Gastroesophageal sphincter (tissue), 4 donors: ENCODE data around the gene CLEC14A. TPM values are rescaled to one million over a fixed set of nuclear protein-coding genes. Genes with fewer than 3 reads are reported as not detected.
A peak's percentile ranks its signal among the peaks of the same experiment; 100 is the strongest.

Source experiments
- ATAC-seq: fragments of 150-250 bp; one replicate; pipeline ENCODE4 v1.9.1; 2016; ENCODE audit warnings: mild to moderate bottlenecking, moderate library complexity
- H3K27ac ChIP-seq, 4 donors: fragments of 200-600 bp; sonication (generic) in 3 of 4; 1 replicate in 3 of 4; 2 replicates in 1 of 4; pipeline ENCODE4 v1.5.1; 2016 to 2019
- H3K27me3 ChIP-seq: fragments of 200-600 bp; sonication (generic); one replicate; pipeline ENCODE4 v1.5.1; 2019
- H3K36me3 ChIP-seq, 2 donors: fragments of 200-600 bp; sonication (generic); one replicate each; pipeline ENCODE4 v1.5.1; 2019; ENCODE audit warnings: control low read depth in 1 of 2
- H3K4me1 ChIP-seq, 3 donors: fragments of 200-600 bp; sonication (generic); 1 replicate in 2 of 3; 2 replicates in 1 of 3; pipeline ENCODE4 v1.5.1; 2016 to 2019; ENCODE audit warnings: control low read depth in 2 of 3
- H3K4me3 ChIP-seq, 2 donors: fragments of 200-600 bp; sonication (generic); one replicate each; pipeline ENCODE4 v1.5.1; 2019; ENCODE audit warnings: mild to moderate bottlenecking in 1 of 2, moderate library complexity in 1 of 2
- H3K9me3 ChIP-seq, 3 donors: fragments of 200-600 bp; sonication (generic); one replicate each; pipeline ENCODE4 v1.5.1; 2017 to 2019; ENCODE audit warnings: control low read depth in 2 of 3
- EP300 ChIP-seq: sonication (generic); formaldehyde crosslinking; IDR thresholded peaks from one replicate; pipeline ENCODE4 v1.6.1; 2017; ENCODE audit warnings: antibody characterized with exemption, mild to moderate bottlenecking
- POLR2A ChIP-seq, 2 donors: fragments of 450-650 bp; IDR thresholded peaks; one replicate each; pipeline ENCODE4 v1.6.1; 2017; ENCODE audit warnings: antibody characterized with exemption in 2 of 2, mild to moderate bottlenecking in 2 of 2, moderate library complexity in 1 of 2
- POLR2AphosphoS5 ChIP-seq: sonication (generic); formaldehyde crosslinking; IDR thresholded peaks from one replicate; pipeline ENCODE4 v1.6.1; 2017; ENCODE audit warnings: antibody characterized with exemption
- WGBS, 2 donors: methylation state at CpG; one replicate each; pipeline ENCODE4 v1.1.5; 2018; ENCODE audit warnings: low coverage in 1 of 2; 5-methylcytosine and 5-hydroxymethylcytosine counted together
- total RNA-seq, 4 donors: library from RNA; depleted of rRNA; stranded (reverse); fragments of >200 nt; gene quantifications; one replicate each; pipeline ENCODE4 v1.1.0, GENCODE V29; 2016
- TF ChIP-seq, protein P1 (sequence below), 4 experiments: fragments of 200-600 bp in 2 of 4; fragments of 450-650 bp in 2 of 4; sonication (generic) in 1 of 4; IDR thresholded peaks; one replicate each; pipeline ENCODE4 v1.5.1; 2017 to 2019; ENCODE audit warnings: antibody characterized with exemption in 4 of 4, mild to moderate bottlenecking in 2 of 4, moderate library complexity in 2 of 4

The CLEC14A gene
- total RNA-seq, 4 donors from 2014 or later = 13.7 to 39.4 (median 31.5) TPM

DNA sequence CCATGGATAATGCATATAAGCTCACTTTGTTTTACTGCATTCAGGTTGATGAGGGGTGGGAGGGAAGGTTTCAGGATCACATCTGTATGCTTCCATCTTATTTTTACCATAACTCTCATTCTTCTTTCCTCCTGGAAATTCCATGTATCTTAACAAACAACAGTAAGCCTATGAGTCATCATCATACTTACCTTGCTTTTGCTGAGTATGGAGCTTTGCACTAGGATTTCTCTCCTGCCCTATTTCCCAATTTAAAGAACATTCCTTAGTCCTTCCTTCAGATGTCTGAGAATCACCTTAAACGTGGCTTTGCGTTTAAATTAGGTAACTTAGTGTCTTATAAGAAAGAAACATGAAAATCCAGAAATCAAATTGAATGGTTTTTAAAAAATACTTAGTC, 1.6 kb upstream of the CLEC14A start:
- Histone ChIP-seq H3K9me3 (peaks cover 0 to 19% (median 0%) of the 10 kb centered on the region in 3 donors), H3K27me3 (peaks cover 41% of the 10 kb centered on the region), H3K27ac (peak overlapping the region in 3 of 4 donors; percentile 46 to 75 (median 64)), H3K36me3 (no peaks in the 10 kb centered on the region), H3K4me3 (no peak overlapping the region), H3K4me1 (peaks cover 0 to 16% (median 0%) of the 10 kb centered on the region in 3 donors)
- WGBS, 2 donors = 78 to 83% methylated on average over 2 of the region's 2 CpGs
- no peak for TF ChIP-seq POLR2A (IDR thresholded peaks at IDR 0.05)
- TF ChIP-seq POLR2AphosphoS5 = no peak
- no peak for ATAC-seq

DNA sequence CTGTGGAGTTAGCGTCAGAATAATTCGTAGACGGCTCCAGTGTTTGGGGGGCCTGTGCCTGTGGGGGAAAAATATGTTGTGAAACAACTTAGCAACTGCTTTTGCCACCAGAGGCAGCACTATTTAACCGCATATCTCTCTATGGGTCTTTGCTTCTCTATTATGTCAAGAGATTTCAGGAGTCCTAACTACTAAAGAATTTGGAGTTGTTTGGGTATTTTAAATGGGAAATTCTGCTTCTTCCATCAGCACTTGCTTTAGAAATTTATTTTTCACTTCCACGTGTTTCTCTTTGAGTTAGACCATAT, 594 bp upstream of the CLEC14A start:
- Histone ChIP-seq H3K9me3 (peaks cover 0 to 10% (median 0%) of the 10 kb centered on the region in 3 donors), H3K27me3 (peaks cover 41% of the 10 kb centered on the region), H3K36me3 (no peaks in the 10 kb centered on the region), H3K4me1 (peaks cover 0 to 16% (median 0%) of the 10 kb centered on the region in 3 donors), H3K4me3 (peak overlapping the region in 1 of 2 donors; percentile 55), H3K27ac (peak overlapping the region in 3 of 4 donors; percentile 46 to 75 (median 64))
- TF ChIP-seq, protein P1, sequence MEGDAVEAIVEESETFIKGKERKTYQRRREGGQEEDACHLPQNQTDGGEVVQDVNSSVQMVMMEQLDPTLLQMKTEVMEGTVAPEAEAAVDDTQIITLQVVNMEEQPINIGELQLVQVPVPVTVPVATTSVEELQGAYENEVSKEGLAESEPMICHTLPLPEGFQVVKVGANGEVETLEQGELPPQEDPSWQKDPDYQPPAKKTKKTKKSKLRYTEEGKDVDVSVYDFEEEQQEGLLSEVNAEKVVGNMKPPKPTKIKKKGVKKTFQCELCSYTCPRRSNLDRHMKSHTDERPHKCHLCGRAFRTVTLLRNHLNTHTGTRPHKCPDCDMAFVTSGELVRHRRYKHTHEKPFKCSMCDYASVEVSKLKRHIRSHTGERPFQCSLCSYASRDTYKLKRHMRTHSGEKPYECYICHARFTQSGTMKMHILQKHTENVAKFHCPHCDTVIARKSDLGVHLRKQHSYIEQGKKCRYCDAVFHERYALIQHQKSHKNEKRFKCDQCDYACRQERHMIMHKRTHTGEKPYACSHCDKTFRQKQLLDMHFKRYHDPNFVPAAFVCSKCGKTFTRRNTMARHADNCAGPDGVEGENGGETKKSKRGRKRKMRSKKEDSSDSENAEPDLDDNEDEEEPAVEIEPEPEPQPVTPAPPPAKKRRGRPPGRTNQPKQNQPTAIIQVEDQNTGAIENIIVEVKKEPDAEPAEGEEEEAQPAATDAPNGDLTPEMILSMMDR (IDR thresholded peaks at IDR 0.05) = peak in 2 of 4 experiments; percentile 13 to 25
- TF ChIP-seq POLR2AphosphoS5 (no peak), POLR2A (IDR thresholded peaks at IDR 0.05) (no peak)
- ATAC-seq = no peak
- 24 to 41% methylated on average over 5 of the region's 5 CpGs for WGBS, 2 donors

DNA sequence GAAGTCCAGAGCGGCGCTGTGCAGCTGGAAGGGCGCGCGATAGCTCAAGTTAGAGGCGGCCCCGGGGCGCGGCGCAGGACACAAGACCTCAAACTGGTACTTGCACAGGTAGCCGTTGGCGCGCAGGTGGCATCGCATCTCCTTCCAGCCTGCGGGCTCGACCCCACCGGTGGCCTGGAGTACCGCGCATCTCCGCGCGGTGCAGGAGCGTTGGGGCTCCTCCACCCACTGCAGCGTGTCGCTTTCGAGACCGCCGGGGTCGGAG, 553 bp downstream of the CLEC14A start:
- H3K4me3 ChIP-seq = peak overlapping the region; percentile 28 to 55
- WGBS, 2 donors = no CpG with 5 or more reads among the region's 29 CpGs
- H3K9me3 ChIP-seq = no peaks in the 10 kb centered on the region
- TF ChIP-seq POLR2AphosphoS5 (no peak), EP300 (no peak), POLR2A (IDR thresholded peaks at IDR 0.05) (no peak)
- TF ChIP-seq, protein P1 (IDR thresholded peaks at IDR 0.05) = peak in 1 of 4 experiments; percentile 10
- H3K27me3 ChIP-seq = peaks cover 41% of the 10 kb centered on the region
- no peak for ATAC-seq
- H3K27ac ChIP-seq = peak overlapping the region in 3 of 4 donors; percentile 75 to 84 (median 76)
- peaks cover 0 to 16% (median 0%) of the 10 kb centered on the region in 3 donors for H3K4me1 ChIP-seq
- H3K36me3 ChIP-seq = no peaks in the 10 kb centered on the region

DNA sequence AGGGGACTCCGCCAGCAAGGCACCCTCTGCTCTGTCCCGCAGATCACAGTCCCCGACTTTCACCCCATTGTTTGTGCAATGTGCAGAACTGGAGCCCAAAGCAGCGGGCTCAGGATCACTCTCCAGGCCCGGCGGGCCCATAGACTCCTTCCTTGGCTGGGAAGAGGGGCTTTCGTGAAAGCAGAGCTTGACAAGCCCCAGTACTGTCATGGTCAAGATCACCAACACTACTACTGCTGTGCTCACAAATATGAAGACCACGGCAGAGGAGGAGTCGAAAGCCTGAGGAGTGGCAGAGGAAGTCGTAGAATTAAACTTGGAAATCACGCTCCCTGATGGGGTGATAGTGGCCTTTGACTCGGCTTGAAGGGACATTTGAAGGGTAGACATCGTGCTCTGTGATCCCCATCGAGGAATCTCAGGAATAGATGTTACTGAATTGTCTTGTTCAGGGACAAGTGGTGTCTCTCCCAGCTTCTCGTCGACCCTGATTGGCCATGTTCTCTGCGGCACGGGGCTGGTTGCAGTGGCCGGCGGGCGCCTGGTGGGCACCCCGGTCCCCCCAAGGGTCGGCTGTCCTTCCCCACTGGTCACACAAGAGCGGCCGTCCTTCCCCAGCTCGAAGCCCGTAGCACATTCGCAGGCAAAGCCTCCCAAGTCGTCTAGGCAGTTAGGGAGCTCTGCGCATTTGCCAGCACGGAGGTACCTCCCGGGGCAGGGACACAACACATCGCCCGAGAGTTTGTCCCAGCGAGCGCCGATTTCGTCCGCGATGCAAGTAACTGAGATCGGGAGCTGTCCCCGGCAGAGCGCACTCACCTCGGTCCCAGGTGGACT, 1.1 kb downstream of the CLEC14A start:
- H3K36me3 ChIP-seq = no peaks in the 10 kb centered on the region
- TF ChIP-seq EP300 (no peak), POLR2AphosphoS5 (no peak), POLR2A (IDR thresholded peaks at IDR 0.05) (no peak)
- TF ChIP-seq, protein P1 (IDR thresholded peaks at IDR 0.05) = no peak
- peaks cover 41% of the 10 kb centered on the region for H3K27me3 ChIP-seq
- ATAC-seq = no peak
- peak overlapping the region; percentile 28 to 55 for H3K4me3 ChIP-seq
- 28 to 50% methylated on average over 1 to 7 of the region's 44 CpGs for WGBS, 2 donors
- H3K9me3 ChIP-seq = no peaks in the 10 kb centered on the region
- peaks cover 0 to 16% (median 0%) of the 10 kb centered on the region in 3 donors for H3K4me1 ChIP-seq
- peak overlapping the region in 3 of 4 donors; percentile 75 to 84 (median 76) for H3K27ac ChIP-seq

DNA sequence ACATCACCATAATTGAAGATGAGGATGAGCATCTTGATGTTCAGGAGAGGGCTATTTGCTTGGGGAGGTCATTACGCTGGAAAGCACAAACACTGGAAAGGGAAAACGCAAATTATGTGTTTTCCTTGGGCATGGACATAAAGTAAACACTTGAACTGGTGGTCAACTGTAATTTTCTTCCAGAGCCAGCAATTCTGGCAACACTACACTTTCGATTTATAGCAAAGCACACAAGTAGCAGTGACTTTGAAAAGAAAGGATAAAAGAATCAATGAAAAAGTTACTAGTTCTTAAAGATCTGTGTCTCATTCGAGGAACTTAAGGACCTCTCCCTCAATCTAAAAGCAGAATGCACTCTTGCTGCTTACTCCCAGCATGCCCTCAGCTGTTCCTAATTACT, 2.2 kb downstream of the CLEC14A start:
- no peaks in the 10 kb centered on the region for H3K36me3 ChIP-seq
- H3K4me1 ChIP-seq = peaks cover 0 to 16% (median 0%) of the 10 kb centered on the region in 3 donors
- no peak for ATAC-seq
- peak overlapping the region; percentile 28 to 55 for H3K4me3 ChIP-seq
- TF ChIP-seq POLR2A (IDR thresholded peaks at IDR 0.05) (no peak), POLR2AphosphoS5 (no peak), EP300 (no peak)
- TF ChIP-seq, protein P1 (IDR thresholded peaks at IDR 0.05) = no peak
- WGBS, 2 donors = 41 to 75% methylated on average over 4 of the region's 4 CpGs
- no peaks in the 10 kb centered on the region for H3K9me3 ChIP-seq
- H3K27ac ChIP-seq = peak overlapping the region in 2 of 4 donors; percentile 33 to 75
- H3K27me3 ChIP-seq = peaks cover 33% of the 10 kb centered on the region
